H1 (cell line): ENCODE measurements around the gene OSTF1. TPM values are rescaled to one million over a fixed set of nuclear protein-coding genes. Genes with fewer than 3 reads are reported as not detected.

ENCODE experiments used
- CTCF ChIA-PET: fragments of 300-600 bp; sonication (Branson Sonifier 250); formaldehyde crosslinking; loops from one replicate; lab custom pipeline; 2021; ENCODE audit not compliant: partially characterized antibody; lab: Charles Lee
- POLR2A ChIA-PET: fragments of 300-600 bp; sonication (Branson Sonifier 250); formaldehyde crosslinking; loops from one replicate; lab custom pipeline; 2021; ENCODE audit warnings: inconsistent platforms; ENCODE audit not compliant: partially characterized antibody; lab: Charles Lee
- DNase-seq, 2 experiments: peaks; one replicate each; pipeline versions ENCODE4 v3.0.0 to v3.0.0-alpha.2; 2010 to 2022; ENCODE audit warnings: low spot score in 2 of 2, low read depth in 1 of 2, mixed read lengths in 1 of 2
- FAIRE-seq: peaks from 2 replicates; lab custom pipeline; 2011; peaks lifted over from hg19 to GRCh38; lab: Jason Lieb, UNC
- H2AFZ ChIP-seq: 2 replicates; pipeline ENCODE4 v1.8.1; 2012; ENCODE audit warnings: low read length, inconsistent platforms
- H2AK5ac ChIP-seq: 2 replicates; pipeline ENCODE4 v1.6.1; 2013; ENCODE audit warnings: low read depth, low read length
- H2BK120ac ChIP-seq: replicated peaks from 2 replicates; pipeline ENCODE3; 2013; ENCODE audit warnings: low read depth, low read length, inconsistent platforms
- H2BK12ac ChIP-seq: 2 replicates; pipeline ENCODE4 v1.6.1; 2013; ENCODE audit warnings: low read depth, low read length
- H2BK15ac ChIP-seq: 2 replicates; pipeline ENCODE4 v1.6.1; 2013; ENCODE audit warnings: low read length
- H2BK20ac ChIP-seq: 2 replicates; pipeline ENCODE4 v1.6.1; 2013; ENCODE audit warnings: low read length
- H2BK5ac ChIP-seq: 2 replicates; pipeline ENCODE4 v1.6.1; 2013; ENCODE audit warnings: low read depth, low read length
- H3K14ac ChIP-seq: 2 replicates; pipeline ENCODE4 v1.6.1; 2013; ENCODE audit warnings: inconsistent platforms; ENCODE audit not compliant: insufficient read length
- H3K18ac ChIP-seq: 2 replicates; pipeline ENCODE4 v1.6.1; 2013; ENCODE audit warnings: low read length; ENCODE audit errors: extremely low read depth
- H3K23ac ChIP-seq: 2 replicates; pipeline ENCODE4 v1.6.1; 2013; ENCODE audit warnings: inconsistent platforms; ENCODE audit not compliant: insufficient read length
- H3K23me2 ChIP-seq: 2 replicates; pipeline ENCODE4 v1.6.1; 2013; ENCODE audit warnings: low read depth, low read length
- H3K27ac ChIP-seq: 2 replicates; pipeline ENCODE4 v1.6.1; 2011; ENCODE audit warnings: low read depth, low read length, inconsistent platforms
- H3K27me3 ChIP-seq, 4 experiments: replicated peaks in 1 of 4; 1 replicate in 1 of 4; 2 replicates in 3 of 4; pipeline versions ENCODE4 v1.6.1 to v1.8.1; 2011 to 2013; ENCODE audit warnings: low read length in 3 of 4, mild to moderate bottlenecking in 3 of 4, inconsistent platforms in 2 of 4, mixed read lengths in 2 of 4, moderate library complexity in 1 of 4; ENCODE audit not compliant: control insufficient read depth in 3 of 4, insufficient read depth in 3 of 4; ENCODE audit errors: extremely low read depth in 1 of 4
- H3K36me3 ChIP-seq, 4 experiments: 2 replicates each; pipeline versions ENCODE4 v1.6.1 to v1.8.1; 2011 to 2013; ENCODE audit warnings: mild to moderate bottlenecking in 4 of 4, low read length in 3 of 4, moderate library complexity in 2 of 4, control low read depth in 1 of 4, inconsistent platforms in 1 of 4; ENCODE audit not compliant: insufficient read depth in 4 of 4, control insufficient read depth in 2 of 4
- H3K4ac ChIP-seq: replicated peaks from 2 replicates; pipeline ENCODE3; 2013; ENCODE audit warnings: low read length, low read depth, mixed read lengths, inconsistent platforms; ENCODE audit not compliant: insufficient read length
- H3K4me1 ChIP-seq, 4 experiments: replicated peaks in 1 of 4; 1 replicate in 1 of 4; 2 replicates in 3 of 4; pipeline versions ENCODE4 v1.6.1 to v1.8.1; 2011 to 2013; ENCODE audit warnings: low read length in 3 of 4, inconsistent platforms in 2 of 4, mixed read lengths in 1 of 4; ENCODE audit not compliant: insufficient read depth in 4 of 4, control insufficient read depth in 3 of 4
- H3K4me2 ChIP-seq, 2 experiments: 2 replicates each; pipeline versions ENCODE4 v1.6.1 to v1.8.1; 2011 to 2013; ENCODE audit warnings: low read depth in 2 of 2, low read length in 2 of 2, control low read depth in 1 of 2, inconsistent platforms in 1 of 2, mild to moderate bottlenecking in 1 of 2; ENCODE audit not compliant: insufficient read depth in 1 of 2
- H3K4me3 ChIP-seq, 4 experiments: fragments of 200-600, 300-600 bp in 1 of 4; sonication (generic), shearing (Covaris generic), sonication (Bioruptor Twin) in 1 of 4; 2 replicates each; pipeline versions ENCODE4 v1.5.1 to v1.8.1; 2011 to 2016; ENCODE audit warnings: low read length in 4 of 4, low read depth in 3 of 4, control low read depth in 2 of 4, inconsistent platforms in 2 of 4, mild to moderate bottlenecking in 2 of 4, mixed read lengths in 1 of 4, moderate library complexity in 1 of 4; ENCODE audit not compliant: insufficient read depth in 2 of 4; ENCODE audit errors: extremely low read depth in 1 of 4
- H3K56ac ChIP-seq: replicated peaks from 2 replicates; pipeline ENCODE3; 2013; ENCODE audit warnings: low read depth, mild to moderate bottlenecking, mixed read lengths, low read length, inconsistent platforms; ENCODE audit not compliant: insufficient read length
- H3K79me1 ChIP-seq: 2 replicates; pipeline ENCODE4 v1.6.1; 2013; ENCODE audit warnings: low read depth, low read length, control low read depth
- H3K79me2 ChIP-seq, 2 experiments: 2 replicates each; pipeline versions ENCODE4 v1.6.1 to v1.8.1; 2012 to 2013; ENCODE audit warnings: low read length in 2 of 2, mild to moderate bottlenecking in 2 of 2, inconsistent platforms in 1 of 2; ENCODE audit not compliant: insufficient read depth in 2 of 2, control insufficient read depth in 1 of 2
- H3K9ac ChIP-seq, 4 experiments: replicated peaks in 1 of 4; 1 replicate in 1 of 4; 2 replicates in 3 of 4; pipeline versions ENCODE4 v1.6.1 to v1.8.1; 2011 to 2013; ENCODE audit warnings: low read depth in 3 of 4, low read length in 3 of 4, control low read depth in 2 of 4, mild to moderate bottlenecking in 2 of 4, moderate library complexity in 2 of 4, inconsistent platforms in 1 of 4; ENCODE audit errors: extremely low read depth in 1 of 4
- H3K9me3 ChIP-seq, 2 experiments: 2 replicates each; pipeline versions ENCODE4 v1.6.1 to v1.8.1; 2012 to 2013; ENCODE audit warnings: mild to moderate bottlenecking in 2 of 2, moderate library complexity in 2 of 2, control low read depth in 1 of 2, inconsistent platforms in 1 of 2, low read depth in 1 of 2, low read length in 1 of 2, mixed read lengths in 1 of 2; ENCODE audit not compliant: insufficient read depth in 2 of 2
- H4K20me1 ChIP-seq, 2 experiments: replicated peaks in 1 of 2; 2 replicates each; pipeline versions ENCODE3 to v1.8.1; 2011 to 2013; ENCODE audit warnings: inconsistent platforms in 2 of 2, low read length in 2 of 2, mild to moderate bottlenecking in 1 of 2; ENCODE audit not compliant: insufficient read depth in 2 of 2, control insufficient read depth in 1 of 2
- H4K5ac ChIP-seq: 2 replicates; pipeline ENCODE4 v1.6.1; 2013; ENCODE audit warnings: low read length, low read depth, mixed read lengths, inconsistent platforms; ENCODE audit not compliant: insufficient read length
- H4K8ac ChIP-seq: 2 replicates; pipeline ENCODE4 v1.8.0; 2013; ENCODE audit warnings: mild to moderate bottlenecking, moderate library complexity, low read length, inconsistent platforms; ENCODE audit not compliant: insufficient read depth; ENCODE audit errors: extremely low read depth
- H4K91ac ChIP-seq: replicated peaks from 2 replicates; pipeline ENCODE3; 2013; ENCODE audit warnings: low read length, mixed read lengths, inconsistent platforms; ENCODE audit not compliant: insufficient read length
- BCL11A ChIP-seq, 2 experiments: IDR thresholded peaks; one replicate each; pipeline ENCODE4 v1.6.1; 2011; ENCODE audit warnings: low read depth in 2 of 2, low read length in 2 of 2, mild to moderate bottlenecking in 2 of 2
- KDM4A ChIP-seq: IDR thresholded peaks from one replicate; pipeline ENCODE4 v1.7.1; 2012; ENCODE audit warnings: low read depth, mild to moderate bottlenecking, moderate library complexity, low read length, inconsistent platforms; ENCODE audit not compliant: severe bottlenecking
- MAFK ChIP-seq: IDR thresholded peaks from 2 replicates; pipeline ENCODE4 v1.6.1; 2012; ENCODE audit warnings: low read depth, mild to moderate bottlenecking, improper control_type of control experiment, low read length
- WGBS, 2 experiments: shearing (Covaris generic) in 1 of 2; methylation state at CpG; one replicate each; pipeline versions ENCODE4 v1.1.6 to v1.1.7; 2013 to 2015; ENCODE audit warnings: low lambda C conversion rate in 2 of 2, mixed read lengths in 2 of 2, inconsistent platforms in 1 of 2, low coverage in 1 of 2, missing lambda C conversion rate in 1 of 2; ENCODE audit not compliant: insufficient replicate concordance in 2 of 2, insufficient coverage in 1 of 2, insufficient read length in 1 of 2; ENCODE audit errors: extremely low coverage in 1 of 2, missing lambda C conversion rate in 1 of 2; 5-methylcytosine and 5-hydroxymethylcytosine counted together
- polyA plus RNA-seq, 7 experiments: library from polyadenylated mRNA; depleted of rRNA in 3 of 7; stranded (reverse) in 5 of 7; unstranded in 2 of 7; fragments of >200 nt in 5 of 7; fragments of 200-250 nt in 2 of 7; gene quantifications; 1 replicate in 5 of 7; 2 replicates in 1 of 7; 4 replicates in 1 of 7; pipeline versions ENCODE4 v1.2.1 to v1.2.3, GENCODE V29; 2011 to 2013; ENCODE audit warnings: missing spikeins in 2 of 7, mixed read lengths in 2 of 7
- total RNA-seq: library from RNA; stranded (reverse); fragmentation: NEBNext Ultra II Directional; extraction: Animal tissue kit (Norgen Biotek cat#: 25700); gene quantifications from 2 replicates; pipeline ENCODE4 v1.2.1, GENCODE V29; 2021

OSTF1 gene
- total and polyA plus RNA-seq, 2 of the 8 experiments (the other 6 are each of a cell fraction or from before 2014, with no cell fraction given) = 5.0 to 18.9 TPM

DNA sequence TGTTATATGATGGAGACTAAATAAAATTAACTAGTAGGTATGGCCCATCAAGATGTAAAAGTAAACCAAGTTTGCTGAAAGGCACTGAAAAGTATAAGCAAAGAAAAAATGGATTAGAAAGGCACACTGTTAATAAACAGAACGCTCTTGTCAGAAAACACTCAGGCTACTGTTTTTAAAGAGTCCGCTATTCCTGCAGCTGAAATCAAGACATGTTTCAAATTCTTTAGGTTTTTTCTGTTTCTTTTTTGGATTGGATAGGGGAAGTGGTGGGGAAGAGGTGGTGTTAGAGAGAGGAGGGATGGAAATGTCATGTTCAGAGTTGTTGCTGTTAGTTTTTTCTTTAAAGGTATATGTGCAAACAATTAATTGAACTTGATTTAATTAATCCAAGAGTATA, 17.5 kb downstream of the OSTF1 start:
- Histone ChIP-seq H2BK5ac (no peak overlapping the region), H3K36me3 (no peaks in the 10 kb centered on the region), H3K9ac (no peak overlapping the region), H3K23me2 (peaks cover 1% of the 10 kb centered on the region; the same call in 1 of the 2 replicates), H2AFZ (no peak overlapping the region), H4K91ac (no peak overlapping the region), H3K4me3 (no peak overlapping the region), H3K4me2 (no peak overlapping the region), H3K56ac (no peak overlapping the region), H3K27me3 (no peaks in the 10 kb centered on the region), H4K20me1 (no peaks in the 10 kb centered on the region), H3K79me1 (no peaks in the 10 kb centered on the region; the same call in 1 of the 2 replicates), H3K14ac (no peak overlapping the region), H2BK20ac (no peak overlapping the region), H3K27ac (no peak overlapping the region), H3K9me3 (no peaks in the 10 kb centered on the region), H4K5ac (no peak overlapping the region), H2BK12ac (no peak overlapping the region), H3K23ac (no peak overlapping the region), H3K79me2 (no peaks in the 10 kb centered on the region), H3K4ac (no peak overlapping the region), H4K8ac (no peak overlapping the region), H2BK15ac (no peak overlapping the region), H3K4me1 (no peaks in the 10 kb centered on the region), H2AK5ac (no peak overlapping the region), H3K18ac (no peak overlapping the region), H2BK120ac (no peak overlapping the region)
- TF ChIP-seq MAFK = no peak
- no peak for TF ChIP-seq KDM4A
- no peak for TF ChIP-seq BCL11A (IDR thresholded peaks at IDR 0.05; ENCODE audit: low read depth in 2 of 2, low read length in 2 of 2)
- CTCF ChIA-PET = interaction anchor here (0.8 to 1.8 kb wide), 2 partner anchors 8 to 23 kb away, joined by 3 to 4 read pairs; no protein-coding TSS in a partner anchor
- DNase-seq (no peak), FAIRE-seq (no peak)
- POLR2A ChIA-PET = no interaction called here
- WGBS, 2 experiments = 67% methylated on average over 2 of the region's 2 CpGs; no CpG with 5 or more reads in 1 of the 2 experiments
